Activated CD4-positive, alpha-beta T cell treated with anti-CD3 and anti-CD28 coated beads for 4 hours (primary cell): ENCODE results near the gene QKI.

Source experiments
- DNase-seq, 2 donors: peaks; one replicate each; pipeline ENCODE4 v3.0.0-alpha.2; 2020

The QKI gene

GRCh38 chr6:163539101-163539762 lies 124.7 kb downstream of the QKI start:
- DNase-seq, result no peak

GRCh38 chr6:163543321-163543720 lies 128.8 kb downstream of the QKI start:
- no peak for DNase-seq

GRCh38 chr6:163545370-163545769 lies 130.9 kb downstream of the QKI start:
- no peak for DNase-seq

- no peak for DNase-seq
These were observed 132.8 kb downstream of the QKI start for GRCh38 chr6:163547287-163547686.

GRCh38 chr6:163548624-163549023 lies 134.1 kb downstream of the QKI start:
- DNase-seq, result no peak

- no peak for DNase-seq
These were observed 139.5 kb downstream of the QKI start for GRCh38 chr6:163554032-163554431.

- peak; percentile 29 to 48 for DNase-seq
These were observed 140.1 kb downstream of the QKI start for GRCh38 chr6:163554663-163555062.

GRCh38 chr6:163559661-163560060 lies 145.1 kb downstream of the QKI start:
- DNase-seq, result no peak

- no peak for DNase-seq
These were observed 148.8 kb downstream of the QKI start for GRCh38 chr6:163563318-163563717.

- DNase-seq, result no peak
These were observed 150.0 kb downstream of the QKI start for GRCh38 chr6:163564534-163564933.

GRCh38 chr6:163565140-163565539 lies 150.6 kb downstream of the QKI start:
- no peak for DNase-seq

GRCh38 chr6:163566056-163566455 lies 151.5 kb downstream of the QKI start:
- no peak for DNase-seq

- DNase-seq, result no peak
These were observed 153.8 kb downstream of the QKI start for GRCh38 chr6:163568275-163568674.

- no peak for DNase-seq
These were observed 156.2 kb downstream of the QKI start for GRCh38 chr6:163570579-163571231.

GRCh38 chr6:163571730-163572129 lies 157.2 kb downstream of the QKI start:
- DNase-seq, result no peak

GRCh38 chr6:163572612-163573011 lies 158.1 kb downstream of the QKI start:
- no peak for DNase-seq

- DNase-seq, result no peak
These were observed 159.1 kb downstream of the QKI start for GRCh38 chr6:163573503-163574179.

GRCh38 chr6:163576114-163576513 lies 161.6 kb downstream of the QKI start:
- DNase-seq, result no peak

- no peak for DNase-seq
These were observed 162.9 kb downstream of the QKI start for GRCh38 chr6:163577404-163577803.

GRCh38 chr6:163579111-163579879 lies 164.8 kb downstream of the QKI start:
- DNase-seq, result no peak

GRCh38 chr6:163579880-163580295 lies 165.4 kb downstream of the QKI start:
- DNase-seq, result no peak

GRCh38 chr6:163580311-163581030 lies 166.0 kb downstream of the QKI start:
- no peak for DNase-seq

- no peak for DNase-seq
These were observed 169.0 kb downstream of the QKI start for GRCh38 chr6:163583558-163583957.
